ENCODE data around the gene PPP1R13L.

- TF ChIP-seq POLR2A (IDR thresholded peaks at IDR 0.05; ENCODE audit: low read length) (no peak), GATA1 (IDR thresholded peaks at IDR 0.05; ENCODE audit: low read depth, low read length) (no peak)
These were observed 48.0 kb downstream of the PPP1R13L start for GRCh38 chr19:45356760-45357444.

Measured in erythroblast (primary cell).